Mucosa of descending colon (tissue), 3 donors: Measurements from ENCODE around the gene FMN1. TPM values are rescaled to one million over a fixed set of nuclear protein-coding genes. Genes with fewer than 3 reads are reported as not detected.

Experiments used
- ATAC-seq: fragments of 200-7000 bp; cut with Tn5 transposase; one replicate; pipeline ENCODE4 v1.9.1; 2020; ENCODE audit warnings: mild to moderate bottlenecking, moderate library complexity
- DNase-seq, 3 donors: peaks; one replicate each; pipeline ENCODE4 v3.0.0-alpha.2; 2020
- H3K36me3 ChIP-seq: fragments of 200-600 bp; one replicate; pipeline ENCODE4 v1.8.0; 2021; ENCODE audit warnings: low read depth, mild to moderate bottlenecking
- H3K4me1 ChIP-seq: fragments of 200-600 bp; one replicate; pipeline ENCODE4 v1.8.0; 2021; ENCODE audit warnings: low read depth, mild to moderate bottlenecking
- H3K4me3 ChIP-seq: fragments of 200-600 bp; one replicate; pipeline ENCODE4 v1.8.0; 2021; ENCODE audit warnings: mild to moderate bottlenecking
- H3K9me3 ChIP-seq: fragments of 200-600 bp; one replicate; pipeline ENCODE4 v1.8.0; 2021; ENCODE audit warnings: mild to moderate bottlenecking
- CTCF ChIP-seq: fragments of 200-600 bp; IDR thresholded peaks from one replicate; pipeline ENCODE4 v1.8.0; 2022; ENCODE audit warnings: antibody characterized with exemption, mild to moderate bottlenecking
- intact Hi-C, 2 donors: fragments of 100-400 bp; cut with DNase I in 1 of 2; cut with micrococcal nuclease in 1 of 2; formaldehyde crosslinking; loops; one replicate each; pipeline versions ENCODE4 v1.11.0 to v1.11.1; 2022; cut with DNase I, micrococcal nuclease
- total RNA-seq, 3 donors: library from RNA; stranded (reverse); fragmentation: NEBNext Ultra II Directional in 2 of 3; extraction: Animal tissue kit (Norgen Biotek cat#: 25700) in 2 of 3; gene quantifications; one replicate each; pipeline versions ENCODE4 v1.2.1 to v1.2.4, GENCODE V29; 2021 to 2023
- donor health status: DM: no; HTN: no; CAD: no; lungs with moderate emphysema.
- donor health status: DM: no; HTN: no; CAD: no.
- donor health status: DM: no; HTN: yes; CAD: no.

Gene FMN1
- total RNA-seq, 3 donors from 2014 or later, result 30.8 to 65.1 (median 43.4) TPM

DNA sequence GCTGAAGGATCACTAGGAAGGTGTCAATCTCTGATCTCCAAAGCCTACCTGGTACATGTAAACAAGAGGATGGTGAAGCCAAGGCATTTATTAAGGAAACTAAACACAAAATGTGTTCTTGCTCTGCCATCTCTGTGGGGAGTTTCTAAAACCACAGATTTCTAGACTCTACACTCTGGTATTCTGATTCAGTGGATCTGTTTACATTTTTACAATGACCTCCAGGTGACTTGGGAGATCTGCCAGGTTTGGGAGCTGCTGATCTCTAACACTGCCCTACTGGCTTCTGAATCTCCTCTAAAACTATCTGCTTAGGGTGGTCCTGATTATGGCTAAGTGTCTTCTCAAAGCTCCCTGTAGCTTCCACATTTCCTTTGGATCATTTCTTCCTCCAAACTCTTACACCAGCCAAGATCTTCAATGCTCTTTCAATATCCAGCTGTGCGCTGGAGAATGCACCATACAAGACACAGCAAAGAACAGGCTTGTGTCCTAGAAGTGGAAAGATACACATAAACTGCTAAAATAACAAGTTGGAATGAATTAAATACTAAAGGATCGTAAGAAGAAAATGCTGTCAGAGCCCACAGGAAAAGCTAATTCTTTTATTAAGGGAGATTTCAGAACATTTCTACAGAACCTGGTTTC is 404.0 kb downstream of the FMN1 start:
- no peak for ATAC-seq
- DNase-seq, result no peak
- no peaks in the 10 kb centered on the region for H3K9me3 ChIP-seq
- H3K4me3 ChIP-seq, result no peak overlapping the region
- no peak for TF ChIP-seq CTCF
- intact Hi-C loops, result no loop called here
- H3K4me1 ChIP-seq, result no peaks in the 10 kb centered on the region
- H3K36me3 ChIP-seq, result no peaks in the 10 kb centered on the region

DNA sequence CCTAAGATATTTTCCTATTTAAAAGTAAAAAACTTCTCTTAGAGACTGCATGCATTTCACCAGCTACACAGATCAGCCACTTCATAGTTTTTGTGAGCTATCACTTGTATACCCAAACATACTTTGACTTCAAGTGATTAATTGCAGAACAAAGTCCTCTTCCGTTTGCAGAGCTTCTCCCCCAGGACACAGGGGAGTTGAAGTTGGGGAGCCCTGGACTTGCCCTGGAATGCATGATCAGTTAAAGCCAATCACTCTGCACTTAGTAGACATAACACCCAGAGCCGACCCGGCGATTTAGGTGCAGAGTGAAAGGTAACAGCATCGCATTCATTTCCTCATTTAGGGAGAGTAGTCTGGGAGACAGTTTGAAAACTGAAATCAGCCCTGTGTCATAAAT is 406.6 kb downstream of the FMN1 start:
- H3K4me1 ChIP-seq, result no peaks in the 10 kb centered on the region
- DNase-seq (no peak), ATAC-seq (no peak)
- no peaks in the 10 kb centered on the region for H3K9me3 ChIP-seq
- H3K4me3 ChIP-seq, result no peak overlapping the region
- no peaks in the 10 kb centered on the region for H3K36me3 ChIP-seq
- no peak for TF ChIP-seq CTCF
- intact Hi-C loops, result no loop called here

DNA sequence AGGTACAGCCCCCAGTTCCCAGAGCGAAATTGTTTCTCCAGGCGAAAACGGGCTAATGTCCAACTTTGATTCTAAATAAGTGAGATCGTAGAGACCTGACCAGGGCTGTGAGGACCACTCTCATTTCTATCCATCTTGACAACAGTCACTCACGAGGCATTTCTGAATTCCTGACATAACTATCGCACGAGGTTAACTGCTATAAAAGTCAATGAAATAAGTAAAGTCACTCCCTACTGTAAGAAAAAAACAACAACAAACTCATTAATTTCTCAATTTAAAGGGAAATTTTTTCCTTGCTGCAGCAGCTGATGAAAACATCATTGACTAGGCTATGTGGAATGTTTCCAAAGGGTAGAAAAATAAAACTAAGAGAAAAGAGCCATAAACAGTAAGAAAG is 407.6 kb downstream of the FMN1 start:
- intact Hi-C loops, result no loop called here
- no peaks in the 10 kb centered on the region for H3K36me3 ChIP-seq
- ATAC-seq (no peak), DNase-seq (no peak)
- no peaks in the 10 kb centered on the region for H3K4me1 ChIP-seq
- no peaks in the 10 kb centered on the region for H3K9me3 ChIP-seq
- TF ChIP-seq CTCF, result no peak
- H3K4me3 ChIP-seq, result no peak overlapping the region

- DNase-seq (no peak), ATAC-seq (no peak)
- no peaks in the 10 kb centered on the region for H3K9me3 ChIP-seq
Measured at GRCh38 chr15:32784581-32784980, 409.9 kb downstream of the FMN1 start.

GRCh38 chr15:32781781-32782180 is 412.7 kb downstream of the FMN1 start:
- H3K4me1 ChIP-seq, result no peaks in the 10 kb centered on the region
- ATAC-seq (no peak), DNase-seq (no peak)
- peaks cover 11% of the 10 kb centered on the region for H3K9me3 ChIP-seq
- H3K36me3 ChIP-seq, result no peaks in the 10 kb centered on the region
- intact Hi-C loops, result no loop called here
- TF ChIP-seq CTCF, result no peak
- no peak overlapping the region for H3K4me3 ChIP-seq

More at GRCh38 chr15:32784581-32784980, 409.9 kb downstream of the FMN1 start:
- TF ChIP-seq CTCF, result no peak
- intact Hi-C loops, result no loop called here
- no peaks in the 10 kb centered on the region for H3K36me3 ChIP-seq
- no peak overlapping the region for H3K4me3 ChIP-seq
- H3K4me1 ChIP-seq, result no peaks in the 10 kb centered on the region
